Measurements from ENCODE around the gene LASP1.
"Not testable (repeated sequence)": the region's sequence is repeated elsewhere in the genome, so short reads cannot be mapped to it uniquely, and the experiment has no call there.

LASP1 gene

DNA sequence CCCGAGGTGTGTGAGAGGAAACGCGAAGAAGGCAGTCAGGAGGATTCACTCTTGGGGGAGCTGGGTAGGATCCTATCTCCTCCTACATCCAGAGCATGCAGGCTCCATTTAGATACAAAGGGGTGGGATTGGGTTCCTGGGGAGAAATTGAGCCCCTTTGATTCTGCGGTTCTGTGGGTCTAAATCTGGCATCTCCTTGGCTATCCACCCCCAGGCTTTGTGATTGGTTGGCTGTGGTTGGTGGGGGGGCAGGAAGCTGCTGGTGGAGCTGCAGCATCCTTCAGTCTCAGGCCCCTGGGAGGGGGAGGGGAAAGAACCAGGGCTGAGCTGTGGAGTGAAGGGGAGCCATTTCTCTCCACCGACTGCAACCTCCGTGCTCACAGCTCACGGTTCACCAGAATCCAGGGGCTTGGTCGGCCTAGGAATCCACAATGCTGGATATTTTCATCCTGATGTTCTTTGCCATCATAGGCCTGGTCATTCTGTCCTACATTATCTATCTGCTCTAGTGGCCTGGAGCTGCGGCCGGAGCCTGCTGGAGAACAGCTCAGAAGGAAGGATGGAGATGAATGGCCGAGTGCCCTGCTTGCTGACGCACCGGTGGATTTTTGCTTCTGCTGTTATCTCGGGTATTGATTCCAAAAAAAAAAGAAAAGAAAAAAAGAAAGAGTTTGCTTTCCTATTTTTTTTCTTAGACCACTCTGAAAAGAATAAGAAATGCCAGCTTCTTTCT lies 55.6 kb downstream of the LASP1 start, which contains the start of gene LASP1NB:
Gene LASP1NB (plus strand): TSS at position 352 of the 733 bp plus-strand sequence.
- no peak for DNase-seq (ENCODE audit: low read depth in 2 of 2)

GRCh38 chr17:38926293-38927070 lies 56.6 kb downstream of the LASP1 start:
- no peak for DNase-seq (ENCODE audit: low read depth in 2 of 2)

- DNase-seq (ENCODE audit: low read depth in 2 of 2): not testable (repeated sequence)
Observed at GRCh38 chr17:38930782-38931181, 60.9 kb downstream of the LASP1 start.

DNA sequence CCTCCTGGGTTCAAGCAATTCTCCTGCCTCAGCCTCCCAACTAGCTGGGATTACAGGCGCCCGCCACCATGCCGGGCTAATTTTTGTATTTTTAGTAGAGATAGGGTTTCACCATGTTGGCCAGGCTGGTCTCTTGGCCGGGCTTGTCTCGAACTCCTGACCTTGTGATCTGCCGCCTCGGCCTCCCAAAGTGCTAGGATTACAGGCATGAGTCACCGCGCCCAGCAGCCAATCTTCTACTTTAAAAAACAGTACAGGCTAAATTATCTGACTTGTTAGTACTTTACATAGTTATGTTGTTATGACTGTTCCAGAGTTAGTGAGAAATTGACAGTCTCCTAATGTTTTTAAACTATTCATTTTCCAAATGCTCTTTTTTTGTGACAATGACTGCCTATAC lies 64.1 kb downstream of the LASP1 start:
- DNase-seq (ENCODE audit: low read depth in 2 of 2): not testable (repeated sequence)

- no peak for DNase-seq (ENCODE audit: low read depth in 2 of 2)
Observed at GRCh38 chr17:38939987-38940386, 70.1 kb downstream of the LASP1 start.

- no peak for DNase-seq (ENCODE audit: low read depth in 2 of 2)
Observed at GRCh38 chr17:38940404-38940803, 70.5 kb downstream of the LASP1 start.

DNA sequence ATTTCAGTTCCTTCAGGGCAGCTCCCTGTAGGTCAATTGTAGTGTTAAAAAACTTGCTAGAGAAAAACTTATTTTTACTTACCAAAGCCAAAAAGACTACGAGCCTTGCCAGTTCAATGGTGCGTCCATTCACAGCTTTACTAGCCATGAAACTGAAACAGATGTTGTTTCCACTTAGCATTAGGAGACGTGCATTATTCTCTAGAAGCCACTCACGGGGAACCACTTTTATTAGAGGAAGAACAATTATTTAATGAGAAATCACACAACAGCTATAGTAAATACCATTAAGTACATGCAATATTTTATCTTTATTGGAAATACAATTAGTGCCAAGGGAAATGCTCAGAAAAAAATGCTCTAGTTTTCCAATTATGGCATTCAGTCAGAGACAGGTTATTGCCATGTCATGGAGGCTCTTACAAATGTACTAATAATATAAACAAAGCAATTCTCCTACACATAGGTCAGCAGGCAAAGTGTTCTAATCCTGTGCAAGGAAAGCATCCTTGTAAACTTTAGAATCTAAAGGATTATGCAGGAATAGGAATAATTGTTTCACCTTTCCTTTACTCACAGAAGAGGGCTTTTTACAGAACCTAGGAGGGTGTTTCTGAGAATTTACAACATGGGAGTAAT lies 73.0 kb downstream of the LASP1 start:
- no peak for DNase-seq (ENCODE audit: low read depth in 2 of 2)

- no peak for DNase-seq (ENCODE audit: low read depth in 2 of 2)
Observed at GRCh38 chr17:38943607-38944006, 73.7 kb downstream of the LASP1 start.

GRCh38 chr17:38947189-38947588 lies 77.3 kb downstream of the LASP1 start:
- DNase-seq (ENCODE audit: low read depth in 2 of 2): no peak

DNA sequence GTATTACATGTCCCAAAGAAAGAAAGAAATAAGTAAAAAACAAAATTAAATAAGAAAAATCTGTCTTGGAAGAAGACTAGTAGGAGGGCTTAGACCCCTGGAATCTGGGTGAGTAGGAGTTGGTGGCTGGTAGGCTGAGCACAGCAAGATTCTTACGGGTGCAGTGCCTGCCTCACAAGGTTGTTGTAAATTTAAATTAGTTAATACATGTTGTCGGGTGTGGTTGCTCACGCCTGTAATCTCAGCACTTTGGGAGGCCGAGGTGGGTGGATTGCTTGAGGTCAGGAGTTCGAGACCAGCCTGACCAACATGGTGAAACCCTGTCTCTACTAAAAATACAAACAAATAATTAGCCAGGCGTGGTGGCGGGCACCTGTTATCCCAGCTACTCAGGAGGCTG lies 83.9 kb downstream of the LASP1 start:
- DNase-seq (ENCODE audit: low read depth in 2 of 2): not testable (repeated sequence)

DNA sequence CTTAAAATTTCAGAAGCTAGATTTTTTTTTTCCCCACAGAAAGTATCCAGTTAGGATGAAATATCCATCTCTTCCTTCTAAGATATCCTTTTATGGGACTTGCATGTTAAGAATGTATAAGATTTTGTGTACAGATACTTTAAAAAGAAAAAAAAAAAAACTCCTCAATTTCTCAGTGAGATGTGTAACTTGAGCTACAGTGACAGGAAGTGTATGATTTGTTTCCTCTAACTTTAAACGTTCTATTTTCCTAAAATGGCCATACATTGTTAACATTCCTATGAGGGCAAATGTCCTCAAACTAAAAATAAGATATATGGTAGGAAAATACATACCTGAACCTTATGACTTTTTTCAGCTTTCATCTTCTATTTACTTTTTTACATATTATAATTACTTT lies 88.5 kb downstream of the LASP1 start:
- no peak for DNase-seq (ENCODE audit: low read depth in 2 of 2)

- no peak for DNase-seq (ENCODE audit: low read depth in 2 of 2)
Observed at GRCh38 chr17:38958756-38959155, 88.9 kb downstream of the LASP1 start.

- DNase-seq (ENCODE audit: low read depth in 2 of 2): no peak
Observed at GRCh38 chr17:38959508-38959907, 89.7 kb downstream of the LASP1 start.

DNA sequence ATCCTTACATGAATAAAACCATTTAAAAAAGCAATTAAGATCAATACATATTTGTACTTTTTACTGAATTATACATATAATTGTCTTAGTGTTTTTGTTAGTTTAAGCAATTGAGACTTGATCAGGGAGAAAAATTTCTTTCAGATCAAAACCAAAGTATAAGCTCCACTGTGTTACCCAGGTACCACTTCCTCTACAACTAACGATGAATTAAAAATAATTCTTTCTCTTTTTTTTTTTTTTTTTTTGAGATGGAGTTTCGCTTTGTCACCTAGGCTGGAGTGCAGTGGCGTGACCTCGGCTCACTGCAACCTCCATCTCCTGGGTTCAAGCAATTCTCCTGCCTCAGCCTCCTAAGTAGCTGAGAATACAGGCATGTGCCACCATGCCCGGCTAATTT lies 90.5 kb downstream of the LASP1 start:
- no peak for DNase-seq (ENCODE audit: low read depth in 2 of 2)

- DNase-seq (ENCODE audit: low read depth in 2 of 2): no peak
Observed at GRCh38 chr17:38961413-38961812, 91.6 kb downstream of the LASP1 start.

DNA sequence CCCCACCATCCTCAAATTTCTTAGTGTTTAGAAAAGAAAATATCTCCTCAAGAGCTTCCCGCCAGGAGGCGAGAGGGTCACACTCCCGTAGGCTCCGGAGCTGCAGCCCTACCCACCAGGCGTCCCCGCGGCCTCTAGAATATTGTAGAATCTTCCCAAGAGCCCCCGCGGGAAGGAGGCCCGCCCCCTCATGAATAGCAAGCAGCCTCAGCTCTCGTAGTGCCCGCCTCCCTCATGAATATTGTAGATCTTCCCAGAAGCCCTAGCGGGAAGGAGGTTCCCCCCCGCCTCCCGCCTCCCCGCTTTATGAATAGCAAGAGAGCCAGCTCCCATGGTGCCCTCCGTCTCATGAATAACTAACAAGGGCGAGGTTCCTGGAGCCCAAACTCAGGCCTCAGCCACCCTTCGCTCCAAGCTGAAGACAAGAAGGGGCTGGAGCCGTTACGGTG lies 97.5 kb downstream of the LASP1 start, which contains the start of gene FBXO47:
Gene FBXO47 (minus strand): TSS at position 114 of the 449 bp plus-strand sequence. CDS start 4,378 bp downstream, outside the sequence.
- peak; percentile 69 to 79 for DNase-seq (ENCODE audit: low read depth in 2 of 2)

DNA sequence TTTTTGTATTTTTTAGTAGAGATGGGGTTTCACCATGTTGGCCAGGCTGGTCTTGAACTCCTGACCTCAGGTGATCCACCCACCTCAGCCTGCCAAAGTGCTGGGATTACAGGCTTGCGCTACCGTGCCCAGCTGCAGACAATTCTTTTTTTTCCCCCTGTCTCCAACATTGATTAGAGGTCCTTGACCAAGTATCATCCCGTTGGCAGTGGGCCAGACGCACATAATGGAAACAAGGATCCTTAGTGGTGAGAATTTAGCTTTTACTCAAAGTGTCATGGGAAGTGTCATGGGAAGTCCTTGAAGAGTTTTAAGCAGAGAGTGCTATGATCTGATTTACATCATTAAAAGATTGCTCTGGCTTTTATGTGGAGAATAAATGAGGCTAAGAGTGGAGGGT lies 99.4 kb downstream of the LASP1 start:
- DNase-seq (ENCODE audit: low read depth in 2 of 2): no peak

- DNase-seq (ENCODE audit: low read depth in 2 of 2): no peak
Observed at GRCh38 chr17:38970128-38970527, 100.3 kb downstream of the LASP1 start.

- no peak for DNase-seq (ENCODE audit: low read depth in 2 of 2)
Observed at GRCh38 chr17:38970804-38971203, 100.9 kb downstream of the LASP1 start.

All from stimulated activated CD4-positive, alpha-beta T cell treated with anti-CD3 and anti-CD28 coated beads, Interleukin-4, amount 100 ng/mL, for 48 hours (primary cell).